Progenitor cell of endocrine pancreas (in vitro differentiated cells): ENCODE measurements around the gene C3orf70. TPM values are rescaled to one million over a fixed set of nuclear protein-coding genes. Genes with fewer than 3 reads are reported as not detected.

Source experiments
- DNase-seq: peaks from one replicate; pipeline ENCODE4 v3.0.0; 2021; ENCODE audit warnings: low spot score; ENCODE audit not compliant: unreplicated experiment
- H3K27ac Mint-ChIP-seq: 2 replicates; pipeline ENCODE4 v1.8.0; 2021; ENCODE audit warnings: mild to moderate bottlenecking, moderate library complexity, mixed read lengths
- H3K27me3 Mint-ChIP-seq: 2 replicates; pipeline ENCODE4 v1.8.0; 2021; ENCODE audit warnings: mixed read lengths
- H3K36me3 Mint-ChIP-seq: 2 replicates; pipeline ENCODE4 v1.8.0; 2022; ENCODE audit warnings: mixed read lengths; ENCODE audit not compliant: insufficient read depth
- H3K4me1 Mint-ChIP-seq: 2 replicates; pipeline ENCODE4 v1.8.0; 2021; ENCODE audit warnings: low read depth, mixed read lengths
- H3K4me3 Mint-ChIP-seq: 2 replicates; pipeline ENCODE4 v1.8.0; 2021; ENCODE audit warnings: low read depth, mild to moderate bottlenecking, moderate library complexity, mixed read lengths
- H3K9me3 Mint-ChIP-seq: 2 replicates; pipeline ENCODE4 v1.8.0; 2021; ENCODE audit warnings: low read depth, mixed read lengths
- CTCF ChIP-seq: fragments of 200-600 bp; sonication (generic); IDR thresholded peaks from one replicate; pipeline ENCODE4 v1.5.0; 2021; ENCODE audit warnings: antibody characterized with exemption, mild to moderate bottlenecking; ENCODE audit not compliant: unreplicated experiment
- total RNA-seq: library from RNA; stranded (reverse); gene quantifications from 2 replicates; pipeline ENCODE4 v1.2.1, GENCODE V29; 2021

C3orf70 gene
- total RNA-seq, 1 donor from 2014 or later, result 5.8 TPM

GRCh38 chr3:185063431-185063830 lies 89.4 kb downstream of the C3orf70 start:
- DNase-seq, result no peak
- no peak for TF ChIP-seq CTCF
- H3K27me3 Mint-ChIP-seq, result no peaks in the 10 kb centered on the region
- peaks cover 14% of the 10 kb centered on the region for H3K9me3 Mint-ChIP-seq
- H3K4me1 Mint-ChIP-seq, result no peaks in the 10 kb centered on the region
- H3K27ac Mint-ChIP-seq, result no peak overlapping the region
- H3K36me3 Mint-ChIP-seq, result peaks cover 7% of the 10 kb centered on the region
- no peak overlapping the region for H3K4me3 Mint-ChIP-seq

DNA sequence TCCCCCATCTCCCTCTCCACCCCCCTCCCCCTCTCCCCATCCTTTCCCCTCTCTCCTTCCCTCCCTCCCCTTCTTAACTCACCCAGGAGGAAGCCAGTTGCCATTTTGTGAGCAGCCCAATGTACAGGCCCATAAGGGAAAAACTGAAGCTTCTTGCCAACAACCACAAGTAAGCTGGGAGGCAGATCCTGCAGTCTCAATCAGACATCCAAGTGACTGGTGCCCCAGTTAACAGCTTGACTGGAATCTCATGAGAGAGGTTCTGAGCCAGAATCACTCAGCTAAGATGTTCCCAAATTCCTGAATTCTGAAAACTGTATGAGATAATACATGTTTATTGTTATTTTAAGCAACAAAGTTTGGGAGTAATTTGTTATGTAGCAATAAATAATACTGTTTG lies 90.7 kb downstream of the C3orf70 start:
- H3K9me3 Mint-ChIP-seq, result peaks cover 23% of the 10 kb centered on the region

DNA sequence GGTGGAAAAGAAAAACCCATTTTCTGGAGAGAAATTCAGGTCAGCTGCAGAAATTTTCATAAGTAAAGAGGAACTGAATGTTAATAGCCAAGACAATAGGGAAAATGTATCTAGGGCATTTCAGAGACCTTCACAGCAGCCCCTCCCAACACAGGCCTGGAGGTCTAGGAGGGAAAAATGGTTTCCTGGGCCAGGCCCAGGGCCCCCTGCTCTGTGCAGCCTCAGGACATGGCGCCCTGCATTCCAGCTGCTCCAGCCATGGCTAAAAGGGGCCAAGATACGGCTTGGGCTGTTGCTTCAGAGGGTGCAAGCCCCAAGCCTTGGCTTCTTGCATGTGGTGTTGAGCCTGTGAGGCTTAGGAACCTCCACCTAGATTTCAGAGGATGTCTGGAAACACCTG lies 92.2 kb downstream of the C3orf70 start:
- Mint-ChIP-seq H3K9me3 (peaks cover 32% of the 10 kb centered on the region), H3K36me3 (peaks cover 25% of the 10 kb centered on the region), H3K4me1 (no peaks in the 10 kb centered on the region), H3K27ac (no peak overlapping the region), H3K27me3 (no peaks in the 10 kb centered on the region), H3K4me3 (no peak overlapping the region)
- DNase-seq, result no peak
- TF ChIP-seq CTCF, result no peak

More for the DNA sequence above, 90.7 kb downstream of the C3orf70 start:
- Mint-ChIP-seq H3K36me3 (peaks cover 15% of the 10 kb centered on the region), H3K4me1 (no peaks in the 10 kb centered on the region), H3K4me3 (no peak overlapping the region), H3K27ac (no peak overlapping the region), H3K27me3 (no peaks in the 10 kb centered on the region)
- no peak for DNase-seq
- TF ChIP-seq CTCF, result no peak

DNA sequence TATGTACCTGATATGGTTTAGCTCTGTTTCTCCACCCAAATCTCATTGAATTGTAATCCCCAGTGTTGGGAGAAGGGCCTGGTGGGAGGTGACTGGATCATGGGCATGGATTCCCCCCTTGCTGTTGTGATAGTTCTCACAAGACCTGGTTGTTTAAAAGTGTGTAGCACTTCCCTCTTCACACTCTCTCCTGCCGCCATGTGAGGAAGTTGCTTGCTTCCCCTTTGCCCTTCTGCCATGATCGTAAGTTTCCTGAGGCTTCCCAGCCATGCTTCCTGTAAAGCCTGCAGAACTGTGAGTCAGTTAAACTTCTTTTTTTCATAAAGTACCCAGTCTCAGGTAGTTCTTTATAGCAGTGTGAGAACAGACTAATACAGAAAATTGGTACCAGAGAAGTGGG lies 93.1 kb downstream of the C3orf70 start:
- H3K27ac Mint-ChIP-seq, result no peak overlapping the region
- peaks cover 31% of the 10 kb centered on the region for H3K36me3 Mint-ChIP-seq
- no peaks in the 10 kb centered on the region for H3K4me1 Mint-ChIP-seq
- no peak for TF ChIP-seq CTCF
- no peak for DNase-seq
- no peak overlapping the region for H3K4me3 Mint-ChIP-seq
- no peaks in the 10 kb centered on the region for H3K27me3 Mint-ChIP-seq
- H3K9me3 Mint-ChIP-seq, result peaks cover 37% of the 10 kb centered on the region

DNA sequence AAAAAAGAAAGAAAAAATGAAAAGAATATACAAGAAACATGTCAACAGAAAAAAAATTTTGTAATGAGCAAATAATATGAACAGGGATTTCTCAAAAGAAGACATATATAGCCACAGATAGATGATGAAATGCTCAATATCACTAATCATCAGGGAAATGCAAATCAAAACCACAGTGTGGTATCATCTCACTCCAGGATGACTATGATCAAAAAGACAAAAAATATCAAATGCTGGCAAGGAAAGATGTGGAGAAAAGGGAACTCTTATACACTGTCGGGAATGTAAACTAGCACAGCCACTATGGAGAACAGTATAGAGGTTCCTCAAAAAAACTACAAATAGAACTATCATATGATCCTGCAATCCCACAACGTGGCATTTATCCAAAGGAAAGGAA lies 94.1 kb downstream of the C3orf70 start:
- TF ChIP-seq CTCF, result no peak
- DNase-seq, result no peak
- Mint-ChIP-seq H3K4me3 (no peak overlapping the region), H3K36me3 (peaks cover 36% of the 10 kb centered on the region), H3K4me1 (no peaks in the 10 kb centered on the region), H3K27me3 (no peaks in the 10 kb centered on the region), H3K27ac (no peak overlapping the region), H3K9me3 (peaks cover 37% of the 10 kb centered on the region)
